ENCODE measurements around the gene SCMH1. TPM values are rescaled to one million over a fixed set of nuclear protein-coding genes. Genes with fewer than 3 reads are reported as not detected.

SCMH1 gene
- total RNA-seq, 1 donor from 2014 or later = 57.6 TPM

DNA sequence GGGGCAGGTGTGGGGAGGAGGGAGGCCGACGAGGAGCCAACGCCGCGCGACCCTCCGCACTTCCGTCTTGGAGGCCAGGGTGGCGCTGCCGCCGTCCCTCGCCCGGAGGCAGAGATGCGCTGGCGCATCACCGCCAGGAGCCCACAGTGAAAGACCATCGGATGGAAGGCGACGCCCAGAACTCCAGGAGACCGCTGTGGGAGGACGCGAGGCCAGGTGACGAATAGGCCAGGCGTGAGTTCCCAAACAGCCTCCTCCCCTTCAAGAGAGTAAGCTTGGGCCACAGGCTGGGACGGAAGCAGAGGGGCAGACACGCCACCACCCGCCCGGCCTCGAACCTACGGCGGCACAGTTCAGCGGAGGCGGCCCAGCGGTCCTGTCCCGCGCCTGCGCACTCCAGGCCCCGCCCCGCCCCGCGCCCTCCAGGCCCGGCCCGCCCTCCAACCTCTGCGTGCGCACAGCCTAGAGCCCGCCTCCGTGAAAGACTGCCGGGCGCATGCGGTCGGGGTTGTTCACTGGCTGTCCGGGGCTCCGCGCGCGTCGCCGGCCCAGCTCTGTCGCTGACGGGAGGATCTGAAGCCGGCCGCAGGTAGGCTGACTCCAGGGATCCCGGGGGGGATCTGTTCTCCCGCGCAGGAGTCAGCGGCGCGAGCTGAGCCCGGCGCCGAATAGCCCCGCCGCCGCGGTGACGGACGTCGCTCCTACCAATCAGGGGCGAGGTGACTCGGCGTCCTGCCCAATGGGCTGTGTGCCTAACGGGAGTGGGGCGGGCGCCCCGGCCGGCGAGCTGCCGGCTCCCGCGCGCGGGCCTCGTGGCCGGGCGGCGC, 262.7 kb downstream of the SCMH1 start, which contains the start of gene CTPS1:
Gene CTPS1 (plus strand): TSS at position 456 of the 827 bp plus-strand sequence. CDS start 3,595 bp downstream, outside the sequence.
- TF ChIP-seq, protein P1, sequence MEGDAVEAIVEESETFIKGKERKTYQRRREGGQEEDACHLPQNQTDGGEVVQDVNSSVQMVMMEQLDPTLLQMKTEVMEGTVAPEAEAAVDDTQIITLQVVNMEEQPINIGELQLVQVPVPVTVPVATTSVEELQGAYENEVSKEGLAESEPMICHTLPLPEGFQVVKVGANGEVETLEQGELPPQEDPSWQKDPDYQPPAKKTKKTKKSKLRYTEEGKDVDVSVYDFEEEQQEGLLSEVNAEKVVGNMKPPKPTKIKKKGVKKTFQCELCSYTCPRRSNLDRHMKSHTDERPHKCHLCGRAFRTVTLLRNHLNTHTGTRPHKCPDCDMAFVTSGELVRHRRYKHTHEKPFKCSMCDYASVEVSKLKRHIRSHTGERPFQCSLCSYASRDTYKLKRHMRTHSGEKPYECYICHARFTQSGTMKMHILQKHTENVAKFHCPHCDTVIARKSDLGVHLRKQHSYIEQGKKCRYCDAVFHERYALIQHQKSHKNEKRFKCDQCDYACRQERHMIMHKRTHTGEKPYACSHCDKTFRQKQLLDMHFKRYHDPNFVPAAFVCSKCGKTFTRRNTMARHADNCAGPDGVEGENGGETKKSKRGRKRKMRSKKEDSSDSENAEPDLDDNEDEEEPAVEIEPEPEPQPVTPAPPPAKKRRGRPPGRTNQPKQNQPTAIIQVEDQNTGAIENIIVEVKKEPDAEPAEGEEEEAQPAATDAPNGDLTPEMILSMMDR (IDR thresholded peaks at IDR 0.05; ENCODE audit: unreplicated experiment) = peak; percentile 50
- peaks cover 4% of the 10 kb centered on the region for H3K36me3 Mint-ChIP-seq (ENCODE audit: insufficient read depth)
- H3K9me3 Mint-ChIP-seq (ENCODE audit: low read depth) = no peaks in the 10 kb centered on the region
- H3K27ac Mint-ChIP-seq = peak within 1 kb of the TSS; percentile 95
- H3K27me3 Mint-ChIP-seq = peaks cover 5% of the 10 kb centered on the region
- H3K4me1 Mint-ChIP-seq (ENCODE audit: low read depth) = peaks cover 21% of the 10 kb centered on the region
- DNase-seq (ENCODE audit: low spot score, unreplicated experiment) = peak; percentile 91
- peak within 1 kb of the TSS; percentile 81 for H3K4me3 Mint-ChIP-seq (ENCODE audit: low read depth)

DNA sequence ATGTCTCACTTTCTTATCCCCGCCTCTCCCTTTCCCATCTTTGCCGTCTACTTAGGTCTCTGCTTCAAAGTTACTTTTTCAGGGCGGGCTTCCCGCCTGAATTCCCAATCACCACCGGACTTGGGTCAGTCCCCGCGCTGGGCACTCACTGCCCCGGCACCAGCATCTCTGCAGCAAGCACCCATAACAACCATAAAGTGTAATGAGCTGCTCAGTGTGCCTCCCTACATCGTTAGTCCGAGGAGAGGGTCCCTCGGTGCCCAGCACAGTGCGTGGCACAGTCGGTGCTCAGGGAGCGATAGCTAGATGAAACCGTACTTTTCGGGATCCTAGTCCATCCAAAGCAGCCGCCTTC, 263.2 kb downstream of the SCMH1 start:
- Mint-ChIP-seq H3K27me3 (peaks cover 9% of the 10 kb centered on the region), H3K4me3 (ENCODE audit: low read depth) (peak overlapping the region; percentile 80), H3K4me1 (ENCODE audit: low read depth) (peaks cover 21% of the 10 kb centered on the region), H3K36me3 (ENCODE audit: insufficient read depth) (peaks cover 1% of the 10 kb centered on the region), H3K9me3 (ENCODE audit: low read depth) (no peaks in the 10 kb centered on the region), H3K27ac (peak overlapping the region; percentile 95)
- DNase-seq (ENCODE audit: low spot score, unreplicated experiment) = no peak
- TF ChIP-seq, protein P1 (IDR thresholded peaks at IDR 0.05; ENCODE audit: unreplicated experiment) = no peak

DNA sequence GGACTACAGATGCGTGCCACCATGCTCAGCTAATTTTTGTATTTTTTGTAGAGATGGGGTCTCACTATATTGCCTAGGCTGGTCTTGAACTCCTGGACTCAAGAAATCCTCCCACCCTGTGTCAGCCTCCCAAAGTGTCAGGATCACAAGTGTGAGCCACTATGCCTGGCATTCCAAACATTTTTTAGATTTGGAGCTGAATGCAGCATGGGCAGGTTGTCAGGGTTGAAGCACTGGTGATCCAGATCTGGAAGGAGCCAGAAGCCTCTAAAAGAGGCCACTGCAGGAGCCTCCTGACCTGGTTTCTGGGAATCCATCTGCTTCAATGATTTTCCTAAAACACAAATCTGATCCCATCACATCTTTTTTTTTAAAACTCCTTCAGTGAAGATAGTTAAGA, 264.4 kb downstream of the SCMH1 start:
- H3K27me3 Mint-ChIP-seq = peaks cover 11% of the 10 kb centered on the region
- no peak for DNase-seq (ENCODE audit: low spot score, unreplicated experiment)
- peaks cover 21% of the 10 kb centered on the region for H3K4me1 Mint-ChIP-seq (ENCODE audit: low read depth)
- no peaks in the 10 kb centered on the region for H3K9me3 Mint-ChIP-seq (ENCODE audit: low read depth)
- no peak overlapping the region for H3K4me3 Mint-ChIP-seq (ENCODE audit: low read depth)
- H3K27ac Mint-ChIP-seq = no peak overlapping the region
- TF ChIP-seq, protein P1 (IDR thresholded peaks at IDR 0.05; ENCODE audit: unreplicated experiment) = no peak
- no peaks in the 10 kb centered on the region for H3K36me3 Mint-ChIP-seq (ENCODE audit: insufficient read depth)

Other genes starting within 250 kb of the SCMH1 start
- gene SLFNL1, start 220.6 kb downstream of the SCMH1 start, total RNA-seq = 0.95 and 1.0 TPM in 2 replicates
- 2.8 and 2.9 TPM in 2 replicates for gene FOXO6, start 119.1 kb upstream of the SCMH1 start, total RNA-seq
- gene EDN2, start 242.4 kb upstream of the SCMH1 start, total RNA-seq = not detected in 2 replicates